Activated T-cell treated with anti-CD3 and anti-CD28 coated beads, Interleukin-2, amount 50 U/mL, for 1 hour (primary cell): ENCODE data around the gene DNMBP.
"Not testable (repeated sequence)": the region's sequence is repeated elsewhere in the genome, so short reads cannot be mapped to it uniquely, and the experiment has no call there.

ENCODE experiments used
- DNase-seq: peaks from one replicate; pipeline ENCODE4 v3.0.0-alpha.2; 2020

DNMBP gene

GRCh38 chr10:100019787-100020141 is 10.0 kb upstream of the DNMBP start:
- no peak for DNase-seq

GRCh38 chr10:100014071-100014762 is 4.5 kb upstream of the DNMBP start:
- no peak for DNase-seq

GRCh38 chr10:100013621-100014020 is 3.9 kb upstream of the DNMBP start:
- no peak for DNase-seq

GRCh38 chr10:100011906-100012305 is 2.2 kb upstream of the DNMBP start:
- DNase-seq, result not testable (repeated sequence)

GRCh38 chr10:100009283-100009792 is 409 bp downstream of the DNMBP start:
- DNase-seq, result no peak

- no peak for DNase-seq
Observed at GRCh38 chr10:100008708-100009282, 952 bp downstream of the DNMBP start.

GRCh38 chr10:100008142-100008522 is 1.6 kb downstream of the DNMBP start:
- DNase-seq, result no peak

GRCh38 chr10:100007231-100008141 is 2.3 kb downstream of the DNMBP start:
- no peak for DNase-seq

GRCh38 chr10:100006243-100006886 is 3.4 kb downstream of the DNMBP start:
- DNase-seq, result no peak

GRCh38 chr10:100004805-100005510 is 4.8 kb downstream of the DNMBP start:
- DNase-seq, result no peak

- no peak for DNase-seq
Observed at GRCh38 chr10:100000109-100000644, 9.6 kb downstream of the DNMBP start.

- DNase-seq, result no peak
Observed at GRCh38 chr10:99999319-100000108, 10.2 kb downstream of the DNMBP start.

- no peak for DNase-seq
Observed at GRCh38 chr10:99998889-99999288, 10.9 kb downstream of the DNMBP start.

GRCh38 chr10:99996671-99997648 is 12.8 kb downstream of the DNMBP start:
- no peak for DNase-seq

GRCh38 chr10:99995713-99996112 is 14.0 kb downstream of the DNMBP start:
- no peak for DNase-seq

- no peak for DNase-seq
Observed at GRCh38 chr10:99995269-99995668, 14.5 kb downstream of the DNMBP start.

GRCh38 chr10:99994801-99995200 is 14.9 kb downstream of the DNMBP start:
- DNase-seq, result no peak

- DNase-seq, result peak; percentile 46
Observed at GRCh38 chr10:99993701-99994689, 15.8 kb downstream of the DNMBP start.

GRCh38 chr10:99985637-99986036 is 24.1 kb downstream of the DNMBP start:
- not testable (repeated sequence) for DNase-seq
